Calu3 (cell line): Measurements from ENCODE around the gene CSF1R. TPM values are rescaled to one million over a fixed set of nuclear protein-coding genes. Genes with fewer than 3 reads are reported as not detected.

Experiments
- BruUV-seq: library from RNA; stranded (reverse); fragments of 400-500 nt; replicated peaks from 2 replicates; lab custom pipeline; 2021; lab: Mats Ljungman, UMichigan
- CTCF ChIA-PET: fragments of 300-600 bp; sonication (Branson Sonifier 250); formaldehyde crosslinking; loops from one replicate; lab custom pipeline; 2022; ENCODE audit warnings: antibody characterized with exemption; lab: Charles Lee
- DNase-seq: peaks from one replicate; pipeline ENCODE4 v3.0.0; 2022
- H3K27ac Mint-ChIP-seq: one replicate; pipeline ENCODE4 v1.8.0; 2022; ENCODE audit warnings: mixed read lengths; ENCODE audit not compliant: unreplicated experiment
- H3K27me3 Mint-ChIP-seq: one replicate; pipeline ENCODE4 v1.8.0; 2022; ENCODE audit warnings: mixed read lengths; ENCODE audit not compliant: unreplicated experiment
- H3K36me3 Mint-ChIP-seq: one replicate; pipeline ENCODE4 v1.8.0; 2022; ENCODE audit warnings: mild to moderate bottlenecking, moderate library complexity, mixed read lengths; ENCODE audit not compliant: insufficient read depth, unreplicated experiment
- H3K4me1 Mint-ChIP-seq: one replicate; pipeline ENCODE4 v1.8.0; 2022; ENCODE audit warnings: mild to moderate bottlenecking, low read depth, mixed read lengths; ENCODE audit not compliant: unreplicated experiment
- H3K4me3 Mint-ChIP-seq: one replicate; pipeline ENCODE4 v1.8.0; 2022; ENCODE audit warnings: mild to moderate bottlenecking, low read depth, moderate library complexity, mixed read lengths; ENCODE audit not compliant: unreplicated experiment
- H3K9me3 Mint-ChIP-seq: one replicate; pipeline ENCODE4 v1.8.0; 2022; ENCODE audit warnings: low read depth, mixed read lengths; ENCODE audit not compliant: unreplicated experiment
- intact Hi-C: fragments of 100-400 bp; cut with micrococcal nuclease; formaldehyde crosslinking; loops from one replicate; pipeline ENCODE4 v1.10.0; 2022; ENCODE audit not compliant: unreplicated experiment
- total RNA-seq: library from RNA; stranded (reverse); gene quantifications from 2 replicates; pipeline ENCODE4 v1.2.3, GENCODE V29; 2022
- TF ChIP-seq, protein P1 (sequence below): fragments of 200-600 bp; IDR thresholded peaks from one replicate; pipeline ENCODE4 v1.8.0; 2022; ENCODE audit warnings: antibody characterized with exemption; ENCODE audit not compliant: unreplicated experiment

Gene CSF1R
- total RNA-seq, 1 experiment from 2014 or later: not detected

DNA sequence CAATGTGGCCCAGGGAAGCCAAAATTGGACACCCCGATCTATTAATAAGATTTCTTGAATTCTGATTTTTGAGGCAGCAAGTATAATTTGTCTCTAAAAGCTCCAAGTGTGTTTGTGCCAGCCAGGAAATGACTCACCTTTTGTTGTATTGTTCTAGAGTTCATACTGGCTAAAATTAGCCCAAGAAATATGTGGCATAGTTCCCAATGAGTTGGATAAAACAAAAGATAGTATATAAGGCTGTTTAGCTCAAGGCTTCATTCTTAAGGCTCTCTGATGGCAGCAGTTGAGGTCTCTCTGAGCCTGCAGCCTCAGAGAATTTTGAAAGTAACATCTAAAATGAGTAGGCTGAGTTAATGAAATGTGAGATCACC lies 64.2 kb downstream of the CSF1R start:
- H3K27ac Mint-ChIP-seq: peak overlapping the region; percentile 91
- H3K4me1 Mint-ChIP-seq: peaks cover 54% of the 10 kb centered on the region
- H3K4me3 Mint-ChIP-seq: peak overlapping the region; percentile 66
- CTCF ChIA-PET: interaction anchor here (0.7 to 1.8 kb wide), 6 partner anchors 11 to 227 kb away, joined by 3 to 7 read pairs (median 4); partner anchors contain the start of genes HMGXB3 and TIGD6
- H3K27me3 Mint-ChIP-seq: no peaks in the 10 kb centered on the region
- BruUV-seq: no TSS peak
- H3K9me3 Mint-ChIP-seq: no peaks in the 10 kb centered on the region
- TF ChIP-seq, protein P1, sequence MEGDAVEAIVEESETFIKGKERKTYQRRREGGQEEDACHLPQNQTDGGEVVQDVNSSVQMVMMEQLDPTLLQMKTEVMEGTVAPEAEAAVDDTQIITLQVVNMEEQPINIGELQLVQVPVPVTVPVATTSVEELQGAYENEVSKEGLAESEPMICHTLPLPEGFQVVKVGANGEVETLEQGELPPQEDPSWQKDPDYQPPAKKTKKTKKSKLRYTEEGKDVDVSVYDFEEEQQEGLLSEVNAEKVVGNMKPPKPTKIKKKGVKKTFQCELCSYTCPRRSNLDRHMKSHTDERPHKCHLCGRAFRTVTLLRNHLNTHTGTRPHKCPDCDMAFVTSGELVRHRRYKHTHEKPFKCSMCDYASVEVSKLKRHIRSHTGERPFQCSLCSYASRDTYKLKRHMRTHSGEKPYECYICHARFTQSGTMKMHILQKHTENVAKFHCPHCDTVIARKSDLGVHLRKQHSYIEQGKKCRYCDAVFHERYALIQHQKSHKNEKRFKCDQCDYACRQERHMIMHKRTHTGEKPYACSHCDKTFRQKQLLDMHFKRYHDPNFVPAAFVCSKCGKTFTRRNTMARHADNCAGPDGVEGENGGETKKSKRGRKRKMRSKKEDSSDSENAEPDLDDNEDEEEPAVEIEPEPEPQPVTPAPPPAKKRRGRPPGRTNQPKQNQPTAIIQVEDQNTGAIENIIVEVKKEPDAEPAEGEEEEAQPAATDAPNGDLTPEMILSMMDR: no peak
- DNase-seq: peak; percentile 29
- peaks cover 73% of the 10 kb centered on the region for H3K36me3 Mint-ChIP-seq
- intact Hi-C loops: no loop called here

DNA sequence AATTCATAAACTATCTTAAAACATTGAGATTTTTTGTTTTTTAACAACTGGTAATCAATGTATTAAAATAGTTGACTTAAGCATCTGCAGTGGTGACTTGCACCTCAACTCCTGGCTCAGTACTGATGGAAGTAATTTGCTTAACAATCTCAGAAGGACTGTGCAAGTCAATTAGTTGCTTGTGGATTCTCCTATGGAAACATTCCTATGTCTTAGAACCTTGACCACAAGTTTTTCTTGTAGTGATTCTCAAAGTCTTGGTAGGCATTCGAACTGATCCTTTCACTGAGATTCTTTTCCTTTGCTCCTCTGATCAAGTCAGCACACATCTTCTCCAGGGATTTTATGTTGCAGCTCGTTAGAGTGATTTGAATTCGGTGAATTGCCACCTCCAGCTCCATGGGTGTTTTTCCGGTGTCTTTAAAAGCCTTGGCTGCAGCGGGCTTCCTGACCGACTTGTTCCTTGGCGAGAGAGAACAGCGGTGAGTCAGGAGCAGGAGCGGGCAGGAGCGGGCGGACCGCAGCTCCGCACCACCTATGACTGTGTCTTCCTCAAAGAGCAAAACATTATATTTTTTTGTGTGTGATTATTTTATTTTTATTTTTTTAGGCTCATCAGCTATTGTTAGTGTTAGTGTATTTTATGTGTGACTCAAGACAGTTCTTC lies 64.7 kb downstream of the CSF1R start:
- Mint-ChIP-seq H3K4me3 (peak overlapping the region; percentile 66), H3K4me1 (peaks cover 58% of the 10 kb centered on the region), H3K36me3 (peaks cover 70% of the 10 kb centered on the region), H3K27me3 (no peaks in the 10 kb centered on the region), H3K9me3 (no peaks in the 10 kb centered on the region), H3K27ac (peak overlapping the region; percentile 91)
- CTCF ChIA-PET: interaction anchor here (0.9 to 1.8 kb wide), 6 partner anchors 8 to 188 kb away, joined by 3 to 7 read pairs (median 4); partner anchors contain the start of genes HMGXB3 and TIGD6
- intact Hi-C loops: loop anchor here (2.0 kb wide), 1 partner anchor 21 kb away; the partner anchor contains the start of genes HMGXB3 and TIGD6
- TF ChIP-seq, protein P1: no peak
- peak; percentile 68 for DNase-seq
- BruUV-seq: no TSS peak

DNA sequence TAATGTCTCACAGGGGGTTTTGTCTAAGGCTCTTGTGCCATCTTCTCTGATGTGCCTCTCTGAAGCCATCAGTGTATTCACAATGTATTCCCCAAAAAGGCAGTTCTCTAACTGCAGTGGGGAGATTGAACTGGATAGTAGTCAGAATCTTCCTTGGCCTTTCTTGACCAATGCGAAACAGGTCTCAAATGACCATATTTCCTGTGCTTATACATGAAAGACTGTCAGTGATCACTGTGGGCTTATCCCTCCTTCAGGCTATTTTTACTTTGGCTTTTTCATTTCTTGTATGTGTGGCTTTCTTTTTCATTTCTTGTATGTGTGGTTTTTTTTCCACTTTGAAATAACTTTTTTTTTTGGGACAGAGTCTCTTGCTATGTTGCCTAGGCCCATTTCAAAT lies 66.1 kb downstream of the CSF1R start:
- no peak for DNase-seq
- Mint-ChIP-seq H3K4me3 (no peak overlapping the region), H3K36me3 (peaks cover 67% of the 10 kb centered on the region), H3K4me1 (peaks cover 58% of the 10 kb centered on the region), H3K9me3 (no peaks in the 10 kb centered on the region), H3K27me3 (no peaks in the 10 kb centered on the region), H3K27ac (peak overlapping the region; percentile 91)
- BruUV-seq: no TSS peak
- intact Hi-C loops: loop anchor here (2.0 kb wide), 1 partner anchor 19 kb away; the partner anchor contains the start of genes HMGXB3 and TIGD6
- CTCF ChIA-PET: interaction anchor here (1.4 kb wide), 1 partner anchor 10 kb away, joined by 5 read pairs; no protein-coding TSS in a partner anchor
- TF ChIP-seq, protein P1: no peak

DNA sequence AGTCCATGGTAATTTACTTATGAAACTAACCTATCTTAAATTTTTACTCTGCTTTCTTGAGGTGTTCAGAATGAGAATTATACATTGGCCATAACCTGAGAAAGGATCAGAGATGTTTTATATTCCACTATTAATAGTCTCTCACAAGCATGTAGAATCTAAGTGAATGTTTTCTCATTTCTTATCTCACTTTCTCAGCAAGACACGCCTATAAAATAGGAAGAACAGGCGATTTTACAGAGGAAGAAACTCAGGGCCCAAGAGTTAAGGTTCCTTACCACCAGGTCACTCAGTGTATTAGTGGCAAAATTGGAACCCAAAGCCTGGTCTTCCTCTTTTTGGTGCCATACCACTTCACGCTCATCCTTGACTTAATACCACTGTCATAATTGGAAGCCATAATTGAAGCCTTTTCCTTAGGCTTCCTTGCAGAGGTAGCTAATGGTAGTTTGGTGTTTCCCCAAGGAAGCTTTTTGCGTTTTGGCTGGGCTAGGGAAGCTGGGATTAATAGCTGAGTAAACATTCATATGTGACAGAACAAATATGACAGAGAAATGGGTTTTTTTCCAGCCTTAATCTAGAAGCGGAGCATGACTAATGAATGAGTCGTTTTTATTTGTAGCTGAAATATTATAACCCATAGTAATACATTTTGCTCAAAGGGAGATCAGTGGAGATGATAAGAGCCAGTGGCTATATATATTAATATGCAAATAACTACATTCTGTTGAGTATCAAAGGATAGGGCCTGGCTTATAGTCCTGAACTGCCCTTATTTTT lies 68.9 kb downstream of the CSF1R start:
- BruUV-seq: no TSS peak
- intact Hi-C loops: no loop called here
- peak overlapping the region; percentile 16 for H3K27ac Mint-ChIP-seq
- no peaks in the 10 kb centered on the region for H3K9me3 Mint-ChIP-seq
- H3K4me3 Mint-ChIP-seq: no peak overlapping the region
- no peaks in the 10 kb centered on the region for H3K27me3 Mint-ChIP-seq
- TF ChIP-seq, protein P1: no peak
- peaks cover 52% of the 10 kb centered on the region for H3K4me1 Mint-ChIP-seq
- no peak for DNase-seq
- peaks cover 57% of the 10 kb centered on the region for H3K36me3 Mint-ChIP-seq
- CTCF ChIA-PET: interaction anchor here (0.9 to 1.0 kb wide), 2 partner anchors 27 to 28 kb away, joined by 3 read pairs; no protein-coding TSS in a partner anchor
